Measurements from ENCODE around the gene WDR6. TPM values are rescaled to one million over a fixed set of nuclear protein-coding genes. Genes with fewer than 3 reads are reported as not detected.

The WDR6 gene
- total RNA-seq, 4 donors from 2014 or later = 95.3 to 138 (median 117) TPM

GRCh38 chr3:49016414-49017228 lies 9.4 kb downstream of the WDR6 start:
- H3K27me3 ChIP-seq = no peaks in the 10 kb centered on the region
- peak overlapping the region in 1 of 4 donors; percentile 89 for H3K27ac ChIP-seq
- peaks cover 0 to 45% (median 24%) of the 10 kb centered on the region in 4 donors for H3K4me1 ChIP-seq
- 76 to 78% methylated on average over 3 to 5 of the region's 6 CpGs for WGBS, 2 donors
- DNase-seq (ENCODE audit: low spot score in 2 of 2) = no peak
- no peaks in the 10 kb centered on the region for H3K9me3 ChIP-seq
- H3K36me3 ChIP-seq = peaks cover 0 to 51% (median 7%) of the 10 kb centered on the region in 3 donors
- no peak overlapping the region for H3K4me3 ChIP-seq
- no peak for TF ChIP-seq EP300 (IDR thresholded peaks at IDR 0.05)
- no peak for TF ChIP-seq CTCF (IDR thresholded peaks at IDR 0.05)
- TF ChIP-seq POLR2A (IDR thresholded peaks at IDR 0.05) = no peak

- no peak for TF ChIP-seq CTCF (IDR thresholded peaks at IDR 0.05)
- no peak for TF ChIP-seq EP300 (IDR thresholded peaks at IDR 0.05)
- no peak for TF ChIP-seq POLR2A (IDR thresholded peaks at IDR 0.05)
- Histone ChIP-seq H3K4me3 (peak overlapping the region; percentile 69 to 96 (median 70)), H3K36me3 (peaks cover 0 to 44% (median 7%) of the 10 kb centered on the region in 3 donors), H3K27me3 (no peaks in the 10 kb centered on the region), H3K9me3 (no peaks in the 10 kb centered on the region), H3K27ac (peak overlapping the region in 3 of 4 donors; percentile 85 to 89 (median 86)), H3K4me1 (peaks cover 0 to 42% (median 24%) of the 10 kb centered on the region in 4 donors)
- no peak for DNase-seq (ENCODE audit: low spot score in 2 of 2)
- 6 to 25% methylated on average over 8 to 15 of the region's 23 CpGs for WGBS, 2 donors
Measured at GRCh38 chr3:49017229-49017970, 10.2 kb downstream of the WDR6 start.

GRCh38 chr3:49017971-49018706 lies 10.9 kb downstream of the WDR6 start, which contains the start of gene DALRD3:
TSS of gene DALRD3 (minus strand) at chr3:49018580. CDS start at chr3:49018564, 16 bp downstream.
- Histone ChIP-seq H3K27ac (peak within 1 kb of the TSS; percentile 32 to 100 (median 88)), H3K4me3 (peak within 1 kb of the TSS; percentile 69 to 96 (median 70)), H3K4me1 (peaks cover 0 to 46% (median 31%) of the 10 kb centered on the region in 4 donors), H3K9me3 (no peaks in the 10 kb centered on the region), H3K36me3 (peaks cover 0 to 40% (median 7%) of the 10 kb centered on the region in 3 donors), H3K27me3 (no peaks in the 10 kb centered on the region)
- TF ChIP-seq EP300 (IDR thresholded peaks at IDR 0.05) (peak in 1 of 2 donors; percentile 82), CTCF (IDR thresholded peaks at IDR 0.05) (no peak), POLR2A (IDR thresholded peaks at IDR 0.05) (peak; percentile 41 to 55)
- DNase-seq (ENCODE audit: low spot score in 2 of 2) = peak; percentile 51 to 60
- WGBS, 2 donors = 0 to 1% methylated on average over 37 to 52 of the region's 85 CpGs

- no peaks in the 10 kb centered on the region for H3K9me3 ChIP-seq
- H3K4me3 ChIP-seq = peak overlapping the region; percentile 69 to 96 (median 70)
- H3K4me1 ChIP-seq = peaks cover 0 to 47% (median 34%) of the 10 kb centered on the region in 4 donors
- no peaks in the 10 kb centered on the region for H3K27me3 ChIP-seq
- no peak for DNase-seq (ENCODE audit: low spot score in 2 of 2)
- peaks cover 0 to 40% (median 7%) of the 10 kb centered on the region in 3 donors for H3K36me3 ChIP-seq
- peak overlapping the region; percentile 32 to 89 (median 86) for H3K27ac ChIP-seq
- 2% methylated on average over 18 of the region's 18 CpGs for WGBS, 2 donors
- TF ChIP-seq POLR2A (IDR thresholded peaks at IDR 0.05) (no peak), CTCF (IDR thresholded peaks at IDR 0.05) (no peak), EP300 (IDR thresholded peaks at IDR 0.05) (no peak)
Measured at GRCh38 chr3:49018707-49019006, 11.5 kb downstream of the WDR6 start.
